IMR-90 (cell line): Measurements from ENCODE around the gene SLX9.

Source experiments
- BHLHE40 ChIP-seq: fragments of 150-350 bp; IDR thresholded peaks from 2 replicates; pipeline ENCODE4 v1.6.1; 2016; ENCODE audit warnings: mild to moderate bottlenecking, low read depth, low read length
- FOS ChIP-seq: fragments of 150-350 bp; IDR thresholded peaks from 2 replicates; pipeline ENCODE4 v1.6.1; 2016; ENCODE audit warnings: low read depth, low read length
- MAFK ChIP-seq: IDR thresholded peaks from 2 replicates; pipeline ENCODE4 v1.6.1; 2012; ENCODE audit warnings: low read depth, low read length, improper control_type of control experiment
- MAZ ChIP-seq: IDR thresholded peaks from 2 replicates; pipeline ENCODE4 v1.6.1; 2012; ENCODE audit warnings: low read depth, mild to moderate bottlenecking, low read length, improper control_type of control experiment, moderate library complexity, borderline replicate concordance
- MXI1 ChIP-seq: IDR thresholded peaks from 2 replicates; pipeline ENCODE4 v1.6.1; 2012; ENCODE audit warnings: low read depth, mild to moderate bottlenecking, low read length, moderate library complexity, borderline replicate concordance
- NFE2L2 ChIP-seq: fragments of 150-350 bp; IDR thresholded peaks from 2 replicates; pipeline ENCODE4 v1.6.1; 2016; ENCODE audit warnings: low read depth, mild to moderate bottlenecking, low read length
- POLR2A ChIP-seq: IDR thresholded peaks from 2 replicates; pipeline ENCODE4 v1.6.1; 2012; ENCODE audit warnings: mild to moderate bottlenecking, low read depth, low read length
- RAD21 ChIP-seq: IDR thresholded peaks from 2 replicates; pipeline ENCODE4 v1.6.1; 2012; ENCODE audit warnings: low read length, improper control_type of control experiment
- RCOR1 ChIP-seq: IDR thresholded peaks from 2 replicates; pipeline ENCODE4 v1.6.1; 2012; ENCODE audit warnings: mild to moderate bottlenecking, low read length, improper control_type of control experiment; ENCODE audit not compliant: insufficient replicate concordance
- RFX5 ChIP-seq: IDR thresholded peaks from 2 replicates; pipeline ENCODE4 v1.8.0; 2012; ENCODE audit warnings: low read depth, mild to moderate bottlenecking, low read length, moderate library complexity
- SMC3 ChIP-seq: fragments of 150-350 bp; IDR thresholded peaks from 2 replicates; pipeline ENCODE4 v1.6.1; 2016; ENCODE audit warnings: low read depth, mild to moderate bottlenecking, antibody characterized with exemption, low read length, moderate library complexity
- TF ChIP-seq, protein P1 (sequence below): conservative IDR thresholded peaks from 2 replicates; pipeline ENCODE4 v1.5.1; 2012; ENCODE audit warnings: mild to moderate bottlenecking, low read depth, low read length, improper control_type of control experiment
- TF ChIP-seq, protein P2 (sequence below): fragments of 150-350 bp; IDR thresholded peaks from 2 replicates; pipeline ENCODE4 v1.6.1; 2017; ENCODE audit warnings: mild to moderate bottlenecking, antibody characterized with exemption, low read length, low read depth

DNA sequence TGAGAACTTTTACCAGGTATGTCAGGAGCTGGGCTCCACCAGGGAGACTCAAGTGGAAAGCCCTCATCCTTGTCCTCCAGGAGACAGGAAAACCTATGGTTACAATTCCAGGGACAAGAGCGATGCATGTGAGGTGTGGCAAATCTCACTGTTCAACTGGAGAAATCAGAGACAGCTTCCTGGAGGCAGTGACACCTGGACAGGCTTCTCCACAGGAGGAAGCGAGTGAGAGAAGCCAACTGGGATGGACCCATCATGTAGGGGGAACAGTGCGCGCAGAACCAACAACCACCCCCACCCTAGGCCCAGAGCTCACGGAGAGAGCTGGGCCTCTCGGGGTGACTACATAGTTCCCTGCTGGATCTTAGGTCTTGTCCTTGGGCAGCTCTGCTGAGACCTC lies 5.6 kb upstream of the SLX9 start:
- TF ChIP-seq, protein P1, sequence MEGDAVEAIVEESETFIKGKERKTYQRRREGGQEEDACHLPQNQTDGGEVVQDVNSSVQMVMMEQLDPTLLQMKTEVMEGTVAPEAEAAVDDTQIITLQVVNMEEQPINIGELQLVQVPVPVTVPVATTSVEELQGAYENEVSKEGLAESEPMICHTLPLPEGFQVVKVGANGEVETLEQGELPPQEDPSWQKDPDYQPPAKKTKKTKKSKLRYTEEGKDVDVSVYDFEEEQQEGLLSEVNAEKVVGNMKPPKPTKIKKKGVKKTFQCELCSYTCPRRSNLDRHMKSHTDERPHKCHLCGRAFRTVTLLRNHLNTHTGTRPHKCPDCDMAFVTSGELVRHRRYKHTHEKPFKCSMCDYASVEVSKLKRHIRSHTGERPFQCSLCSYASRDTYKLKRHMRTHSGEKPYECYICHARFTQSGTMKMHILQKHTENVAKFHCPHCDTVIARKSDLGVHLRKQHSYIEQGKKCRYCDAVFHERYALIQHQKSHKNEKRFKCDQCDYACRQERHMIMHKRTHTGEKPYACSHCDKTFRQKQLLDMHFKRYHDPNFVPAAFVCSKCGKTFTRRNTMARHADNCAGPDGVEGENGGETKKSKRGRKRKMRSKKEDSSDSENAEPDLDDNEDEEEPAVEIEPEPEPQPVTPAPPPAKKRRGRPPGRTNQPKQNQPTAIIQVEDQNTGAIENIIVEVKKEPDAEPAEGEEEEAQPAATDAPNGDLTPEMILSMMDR: no peak
- TF ChIP-seq RFX5 (no peak), RAD21 (no peak), POLR2A (no peak), MAFK (no peak), BHLHE40 (no peak), NFE2L2 (no peak), MXI1 (no peak), FOS (no peak), MAZ (no peak), RCOR1 (no peak), SMC3 (no peak)
- TF ChIP-seq, protein P2, sequence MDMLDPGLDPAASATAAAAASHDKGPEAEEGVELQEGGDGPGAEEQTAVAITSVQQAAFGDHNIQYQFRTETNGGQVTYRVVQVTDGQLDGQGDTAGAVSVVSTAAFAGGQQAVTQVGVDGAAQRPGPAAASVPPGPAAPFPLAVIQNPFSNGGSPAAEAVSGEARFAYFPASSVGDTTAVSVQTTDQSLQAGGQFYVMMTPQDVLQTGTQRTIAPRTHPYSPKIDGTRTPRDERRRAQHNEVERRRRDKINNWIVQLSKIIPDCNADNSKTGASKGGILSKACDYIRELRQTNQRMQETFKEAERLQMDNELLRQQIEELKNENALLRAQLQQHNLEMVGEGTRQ: no peak
